Endothelial cell of umbilical vein (primary cell): ENCODE data around the gene CCNG1. TPM values are rescaled to one million over a fixed set of nuclear protein-coding genes. Genes with fewer than 3 reads are reported as not detected.

Source experiments
- BruUV-seq: library from RNA; stranded (reverse); fragments of 400-500 nt; replicated peaks from 2 replicates; lab custom pipeline; 2021; lab: Mats Ljungman, UMichigan
- CTCF ChIA-PET: fragments of 300-600, 350-600 bp; sonication (Branson Sonifier 250); formaldehyde crosslinking; loops from one replicate; lab custom pipeline; 2021; ENCODE audit warnings: antibody characterized with exemption, inconsistent platforms; lab: Charles Lee
- POLR2A ChIA-PET: fragments of 300-600, 350-600 bp; sonication (Branson Sonifier 250); formaldehyde crosslinking; loops from one replicate; lab custom pipeline; 2021; ENCODE audit warnings: antibody characterized with exemption, inconsistent platforms; lab: Charles Lee
- DNase-seq: peaks from one replicate; pipeline ENCODE4 v3.0.0-alpha.2; 2011; ENCODE audit warnings: low read depth, low spot score
- FAIRE-seq: peaks from 2 replicates; lab custom pipeline; 2011; peaks lifted over from hg19 to GRCh38; lab: Jason Lieb, UNC
- H2AFZ ChIP-seq: 2 replicates; pipeline ENCODE4 v1.6.0; 2012; ENCODE audit warnings: low read depth, low read length, control low read depth, inconsistent platforms
- H3K27ac ChIP-seq: 2 replicates; pipeline ENCODE4 v1.5.1; 2011; ENCODE audit warnings: low read depth, mild to moderate bottlenecking, control low read depth, low read length, moderate library complexity; ENCODE audit not compliant: insufficient read depth
- H3K27me3 ChIP-seq, 2 experiments: 2 replicates each; pipeline versions ENCODE4 v1.6.0 to v1.6.1; 2011; ENCODE audit warnings: low read length in 2 of 2, mixed read lengths in 1 of 2; ENCODE audit not compliant: control insufficient read depth in 2 of 2, insufficient read depth in 2 of 2
- H3K36me3 ChIP-seq, 2 experiments: 2 replicates in 1 of 2; 3 replicates in 1 of 2; pipeline ENCODE4 v1.5.1; 2011; ENCODE audit warnings: low read length in 2 of 2, mild to moderate bottlenecking in 1 of 2, moderate library complexity in 1 of 2; ENCODE audit not compliant: control insufficient read depth in 2 of 2, insufficient read depth in 2 of 2; ENCODE audit errors: extremely low read depth in 1 of 2
- H3K4me1 ChIP-seq: 3 replicates; pipeline ENCODE4 v1.5.1; 2011; ENCODE audit warnings: mild to moderate bottlenecking, low read length; ENCODE audit not compliant: control insufficient read depth, insufficient read depth; ENCODE audit errors: extremely low read depth
- H3K4me2 ChIP-seq: 2 replicates; pipeline ENCODE4 v1.6.1; 2011; ENCODE audit warnings: low read length, control low read depth, mixed read lengths; ENCODE audit not compliant: insufficient read depth
- H3K4me3 ChIP-seq, 3 experiments: fragments of 200-600 bp in 1 of 3; sonication (generic), shearing (Covaris generic) in 1 of 3; replicated peaks in 1 of 3; 2 replicates each; pipeline ENCODE4 v1.5.1; 2011 to 2016; ENCODE audit warnings: control low read depth in 3 of 3, low read length in 3 of 3, mild to moderate bottlenecking in 2 of 3, inconsistent platforms in 1 of 3, low read depth in 1 of 3, moderate library complexity in 1 of 3; ENCODE audit not compliant: insufficient read depth in 1 of 3
- H3K79me2 ChIP-seq: 2 replicates; pipeline ENCODE4 v1.6.0; 2012; ENCODE audit warnings: low read length, inconsistent platforms; ENCODE audit not compliant: control insufficient read depth, insufficient read depth
- H3K9ac ChIP-seq: replicated peaks from 2 replicates; pipeline ENCODE3; 2011; ENCODE audit warnings: low read length, control low read depth; ENCODE audit not compliant: insufficient read depth; ENCODE audit errors: extremely low read depth
- H3K9me1 ChIP-seq: replicated peaks from 3 replicates; pipeline ENCODE4 v1.6.0; 2011; ENCODE audit warnings: mild to moderate bottlenecking, low read length; ENCODE audit not compliant: control insufficient read depth, insufficient read depth; ENCODE audit errors: extremely low read depth
- H3K9me3 ChIP-seq: replicated peaks from 2 replicates; pipeline ENCODE4 v1.5.1; 2012; ENCODE audit warnings: low read length, inconsistent platforms; ENCODE audit not compliant: control insufficient read depth, insufficient read depth
- H4K20me1 ChIP-seq: replicated peaks from 2 replicates; pipeline ENCODE3; 2011; ENCODE audit warnings: mild to moderate bottlenecking, low read length; ENCODE audit not compliant: control insufficient read depth, insufficient read depth; ENCODE audit errors: extremely low read depth
- EZH2 ChIP-seq: IDR thresholded peaks from 2 replicates; pipeline ENCODE4 v1.6.1; 2012; ENCODE audit warnings: borderline replicate concordance, low read depth, mild to moderate bottlenecking, moderate library complexity, low read length, inconsistent platforms; ENCODE audit not compliant: severe bottlenecking
- FOS ChIP-seq: IDR thresholded peaks from 2 replicates; pipeline ENCODE4 v1.6.1; 2011; ENCODE audit warnings: mild to moderate bottlenecking, low read length, moderate library complexity, borderline replicate concordance; ENCODE audit not compliant: insufficient read depth
- GATA2 ChIP-seq: IDR thresholded peaks from 2 replicates; pipeline ENCODE4 v1.7.0; 2011; ENCODE audit warnings: low read depth, mild to moderate bottlenecking, moderate library complexity, mixed read lengths, low read length; ENCODE audit not compliant: insufficient read length, insufficient read depth
- JUN ChIP-seq: IDR thresholded peaks from 2 replicates; pipeline ENCODE4 v1.6.1; 2011; ENCODE audit warnings: borderline replicate concordance, low read depth; ENCODE audit not compliant: insufficient read length, insufficient read depth
- MYC ChIP-seq: IDR thresholded peaks from one replicate; pipeline ENCODE4 v1.6.1; 2011; ENCODE audit warnings: mild to moderate bottlenecking, low read depth, low read length
- POLR2A ChIP-seq: IDR thresholded peaks from 2 replicates; pipeline ENCODE4 v1.6.1; 2012; ENCODE audit warnings: low read depth, mild to moderate bottlenecking, control low read depth, low read length
- POLR2AphosphoS5 ChIP-seq: IDR thresholded peaks from 2 replicates; pipeline ENCODE4 v1.6.1; 2012; ENCODE audit warnings: low read depth, mild to moderate bottlenecking, control low read depth, low read length, moderate library complexity; ENCODE audit not compliant: insufficient read depth
- dilution Hi-C: fragments of 300-500 bp; cut with MboI; formaldehyde crosslinking; loops from one replicate; pipeline ENCODE4 v1.15.0; 2019; ENCODE audit warnings: low sequenced_read_pairs; ENCODE audit not compliant: extremely low pct_ligation_motif_present
- intact Hi-C: fragments of 100-400 bp; cut with micrococcal nuclease; formaldehyde crosslinking; loops from one replicate; pipeline ENCODE4 v1.10.0; 2022
- polyA plus RNA-seq, 4 experiments: library from polyadenylated mRNA; depleted of rRNA in 3 of 4; stranded (reverse) in 3 of 4; unstranded in 1 of 4; fragments of >200 nt; gene quantifications; 2 replicates each; pipeline versions ENCODE4 v1.2.1 to v1.2.3, GENCODE V29; 2011 to 2012; ENCODE audit warnings: missing spikeins in 1 of 4
- total RNA-seq: library from RNA; stranded (reverse); gene quantifications from 2 replicates; pipeline ENCODE4 v1.2.3, GENCODE V29; 2021
- TF ChIP-seq, protein P1 (sequence below): IDR thresholded peaks from 2 replicates; pipeline ENCODE4 v1.6.1; 2011; ENCODE audit not compliant: insufficient read depth, insufficient read length
- TF ChIP-seq, protein P2 (sequence below), 2 donors: IDR thresholded peaks; 1 replicate in 1 of 2; 2 replicates in 1 of 2; pipeline ENCODE4 v1.5.1; 2011; ENCODE audit warnings: low read length in 2 of 2, mild to moderate bottlenecking in 2 of 2, moderate library complexity in 2 of 2, control low read depth in 1 of 2, inconsistent platforms in 1 of 2, low read depth in 1 of 2; ENCODE audit not compliant: insufficient read depth in 1 of 2; ENCODE audit errors: extremely low read depth in 1 of 2

The CCNG1 gene
- total and polyA plus RNA-seq, 2 donors (not counting 3 experiments of a cell fraction or from before 2014, with no cell fraction given), result 47.2 to 186 TPM

DNA sequence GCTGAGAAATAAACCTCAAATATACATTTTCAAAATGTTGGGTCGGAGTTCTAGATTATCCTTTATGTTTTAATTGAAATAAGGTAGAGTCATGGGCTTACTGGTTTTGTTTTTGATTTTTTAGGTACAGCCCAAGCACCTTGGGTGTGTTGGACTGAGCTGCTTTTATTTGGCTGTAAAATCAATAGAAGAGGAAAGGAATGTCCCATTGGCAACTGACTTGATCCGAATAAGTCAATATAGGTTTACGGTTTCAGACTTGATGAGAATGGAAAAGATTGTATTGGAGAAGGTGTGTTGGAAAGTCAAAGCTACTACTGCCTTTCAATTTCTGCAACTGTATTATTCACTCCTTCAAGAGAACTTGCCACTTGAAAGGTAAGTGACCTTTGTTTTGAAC, 3.6 kb downstream of the CCNG1 start:
- Histone ChIP-seq H4K20me1 (peaks cover 5% of the 10 kb centered on the region), H3K9ac (no peak overlapping the region), H3K36me3 (peaks cover 16 to 38% of the 10 kb centered on the region in 2 experiments), H3K79me2 (peaks cover 42% of the 10 kb centered on the region), H3K27ac (no peak overlapping the region), H3K27me3 (no peaks in the 10 kb centered on the region), H3K4me1 (peaks cover 19% of the 10 kb centered on the region), H3K9me1 (no peaks in the 10 kb centered on the region), H3K4me2 (peak overlapping the region; percentile 52), H3K9me3 (no peaks in the 10 kb centered on the region), H2AFZ (no peak overlapping the region), H3K4me3 (no peak overlapping the region)
- no peak for DNase-seq
- ChIA-PET POLR2A (interaction anchor here (0.8 to 4.1 kb wide), 2 partner anchors 18 to 19 kb away, joined by 3 to 34 read pairs; partner anchors contain the start of genes HMMR and NUDCD2), CTCF (interaction anchor here (1.0 to 2.2 kb wide), 4 partner anchors 9 to 64 kb away, joined by 3 to 4 read pairs (median 4); partner anchors contain the start of genes HMMR, MAT2B and NUDCD2)
- BruUV-seq, result no TSS peak
- TF ChIP-seq, protein P1, sequence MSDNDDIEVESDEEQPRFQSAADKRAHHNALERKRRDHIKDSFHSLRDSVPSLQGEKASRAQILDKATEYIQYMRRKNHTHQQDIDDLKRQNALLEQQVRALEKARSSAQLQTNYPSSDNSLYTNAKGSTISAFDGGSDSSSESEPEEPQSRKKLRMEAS, result no peak
- TF ChIP-seq GATA2, result no peak
- TF ChIP-seq JUN, result no peak
- TF ChIP-seq POLR2A, result no peak
- TF ChIP-seq, protein P2, sequence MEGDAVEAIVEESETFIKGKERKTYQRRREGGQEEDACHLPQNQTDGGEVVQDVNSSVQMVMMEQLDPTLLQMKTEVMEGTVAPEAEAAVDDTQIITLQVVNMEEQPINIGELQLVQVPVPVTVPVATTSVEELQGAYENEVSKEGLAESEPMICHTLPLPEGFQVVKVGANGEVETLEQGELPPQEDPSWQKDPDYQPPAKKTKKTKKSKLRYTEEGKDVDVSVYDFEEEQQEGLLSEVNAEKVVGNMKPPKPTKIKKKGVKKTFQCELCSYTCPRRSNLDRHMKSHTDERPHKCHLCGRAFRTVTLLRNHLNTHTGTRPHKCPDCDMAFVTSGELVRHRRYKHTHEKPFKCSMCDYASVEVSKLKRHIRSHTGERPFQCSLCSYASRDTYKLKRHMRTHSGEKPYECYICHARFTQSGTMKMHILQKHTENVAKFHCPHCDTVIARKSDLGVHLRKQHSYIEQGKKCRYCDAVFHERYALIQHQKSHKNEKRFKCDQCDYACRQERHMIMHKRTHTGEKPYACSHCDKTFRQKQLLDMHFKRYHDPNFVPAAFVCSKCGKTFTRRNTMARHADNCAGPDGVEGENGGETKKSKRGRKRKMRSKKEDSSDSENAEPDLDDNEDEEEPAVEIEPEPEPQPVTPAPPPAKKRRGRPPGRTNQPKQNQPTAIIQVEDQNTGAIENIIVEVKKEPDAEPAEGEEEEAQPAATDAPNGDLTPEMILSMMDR (IDR thresholded peaks at IDR 0.05; ENCODE audit: extremely low read depth in 1 of 2, insufficient read depth in 1 of 2, low read depth in 1 of 2, low read length in 2 of 2), result no peak
- no peak for TF ChIP-seq FOS
- no peak for TF ChIP-seq EZH2
- TF ChIP-seq MYC, result no peak
- TF ChIP-seq POLR2AphosphoS5, result no peak
- dilution Hi-C loops (no loop called here), intact Hi-C loops (no loop called here)
- FAIRE-seq, result no peak
